Keratinocyte (primary cell): ENCODE measurements around the gene ATIC.

ENCODE experiments used
- CTCF ChIP-seq, 3 experiments: IDR thresholded peaks in 1 of 3; conservative IDR thresholded peaks in 1 of 3; optimal IDR thresholded peaks in 1 of 3; 2 replicates in 2 of 3; 3 replicates in 1 of 3; pipeline versions ENCODE3 to v1.5.1; 2011; ENCODE audit warnings: low read length in 3 of 3, mild to moderate bottlenecking in 3 of 3, moderate library complexity in 2 of 3, control low read depth in 1 of 3, inconsistent platforms in 1 of 3; ENCODE audit not compliant: insufficient read depth in 2 of 3; ENCODE audit errors: extremely low read depth in 1 of 3
- EZH2 ChIP-seq: IDR thresholded peaks from one replicate; pipeline ENCODE4 v1.6.1; 2012; ENCODE audit warnings: inconsistent platforms, mild to moderate bottlenecking, low read length, moderate library complexity

- TF ChIP-seq CTCF (optimal IDR thresholded peaks at IDR 0.05 in 1 of 3, IDR thresholded peaks at IDR 0.05 in 1 of 3, conservative IDR thresholded peaks at IDR 0.05 in 1 of 3; ENCODE audit: extremely low read depth in 1 of 3, insufficient read depth in 2 of 3, low read length in 3 of 3) (no peak), EZH2 (no peak)
These were observed 68.8 kb downstream of the ATIC start for GRCh38 chr2:215380699-215381098.
